ENCODE data around the gene NT5C1A.

NT5C1A gene

GRCh38 chr1:39659110-39659509, 12.8 kb downstream of the NT5C1A start:
- no peak for DNase-seq

GRCh38 chr1:39657923-39658485, 13.9 kb downstream of the NT5C1A start:
- peak; percentile 47 to 88 for DNase-seq

DNA sequence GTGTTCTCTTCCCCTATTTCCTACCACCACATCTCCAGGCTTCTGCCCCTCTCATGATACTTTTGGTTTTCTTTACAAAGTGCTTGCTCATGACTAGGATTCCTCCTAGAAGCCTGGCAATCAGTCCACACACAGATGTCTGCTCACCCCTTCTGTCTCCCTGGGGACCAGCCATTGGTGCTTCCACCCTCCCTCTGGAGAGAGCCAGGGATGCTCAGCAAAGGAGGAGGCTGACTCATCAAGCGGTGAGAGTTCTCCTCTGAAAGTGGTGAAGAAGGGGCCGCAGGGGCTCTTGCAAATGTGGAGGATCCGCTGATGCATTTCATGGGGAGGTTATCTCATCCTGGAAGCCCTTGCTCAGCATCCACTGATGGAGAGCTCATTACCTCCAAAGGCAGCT, 14.5 kb downstream of the NT5C1A start:
- no peak for DNase-seq

GRCh38 chr1:39656391-39656790, 15.5 kb downstream of the NT5C1A start:
- no peak for DNase-seq

GRCh38 chr1:39655578-39656268, 16.2 kb downstream of the NT5C1A start:
- DNase-seq = no peak

GRCh38 chr1:39654291-39654690, 17.6 kb downstream of the NT5C1A start:
- no peak for DNase-seq

DNA sequence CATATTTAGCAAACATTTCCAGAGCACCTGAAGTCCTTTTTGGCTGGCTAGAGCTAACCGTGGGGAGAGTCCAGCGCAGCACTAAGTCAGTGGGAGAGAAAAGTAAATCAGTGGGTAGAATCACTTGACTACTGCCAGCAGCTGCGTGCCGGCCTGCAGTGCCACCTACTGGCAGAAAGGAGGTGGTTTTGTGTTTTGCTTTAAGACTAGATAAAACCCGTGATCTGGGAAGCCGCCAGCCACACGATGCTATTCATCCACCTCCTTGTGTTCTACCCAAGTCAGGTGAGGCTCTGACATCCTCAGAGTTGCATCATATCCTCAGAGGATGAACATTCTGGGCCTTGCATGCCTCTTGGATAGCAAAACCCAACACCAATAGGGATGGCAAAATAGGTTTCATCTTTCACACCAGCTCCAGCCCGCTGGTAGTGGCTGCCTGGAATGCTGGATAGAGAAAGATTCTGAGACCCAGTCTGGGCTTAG, 18.3 kb downstream of the NT5C1A start:
- DNase-seq = peak; percentile 78 to 92

DNA sequence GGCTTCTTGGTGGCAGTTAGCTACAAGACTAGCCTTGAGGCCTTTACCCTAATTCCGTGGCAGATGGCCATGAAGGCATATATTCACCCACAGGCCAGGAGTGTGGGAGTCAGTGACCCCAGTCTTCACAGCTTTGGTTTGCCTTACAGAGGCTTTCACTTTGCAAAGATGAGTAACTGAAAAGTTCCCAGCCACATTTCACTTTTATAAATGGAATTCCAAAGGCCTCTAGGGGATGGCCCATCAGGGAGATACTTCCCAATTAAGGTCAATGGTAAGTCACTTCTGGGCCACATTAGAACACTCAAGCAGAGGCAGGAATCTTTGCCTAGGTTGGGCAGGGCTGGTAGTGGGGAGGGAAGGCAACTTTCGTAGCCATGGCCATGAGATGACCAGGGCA, 19.4 kb downstream of the NT5C1A start:
- DNase-seq = no peak

DNA sequence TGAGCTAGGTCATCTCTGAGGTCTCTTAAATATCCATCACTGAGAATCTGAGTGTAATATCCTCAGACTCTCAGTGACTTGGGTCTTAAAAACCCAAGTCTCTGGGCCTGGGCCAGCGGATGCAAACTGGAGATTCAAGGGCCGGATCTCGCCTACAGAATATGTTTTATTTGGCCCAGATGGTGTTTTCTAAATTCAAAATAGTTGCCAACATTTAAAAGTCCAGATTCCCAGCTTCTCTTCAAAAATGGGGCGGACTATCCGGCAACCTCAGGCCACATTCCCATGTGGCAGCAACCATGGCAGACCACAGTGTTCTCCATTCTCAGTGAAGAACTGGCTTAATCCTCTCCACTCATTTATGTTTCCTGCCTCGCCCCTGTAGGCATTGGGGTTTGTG, 19.8 kb downstream of the NT5C1A start:
- DNase-seq = no peak

DNA sequence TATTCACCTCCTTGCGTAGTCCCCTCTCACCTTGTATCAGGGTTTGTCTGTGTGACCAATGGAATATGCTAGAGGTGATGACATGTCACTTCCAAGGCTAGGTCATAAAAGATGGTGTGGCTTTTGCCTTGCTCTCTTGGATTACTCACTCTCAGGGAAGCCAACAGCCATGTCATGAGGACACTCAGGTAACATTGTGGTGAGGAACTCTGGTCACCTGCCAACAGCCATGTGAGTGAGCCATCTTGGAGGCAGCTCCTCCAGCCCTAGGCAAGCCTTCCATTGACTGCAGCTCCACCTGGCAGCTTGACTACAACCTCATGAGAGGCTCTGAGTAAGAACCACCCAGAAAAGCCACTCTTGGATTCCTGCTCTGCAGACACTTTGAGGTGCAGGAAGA, 21.5 kb downstream of the NT5C1A start:
- no peak for DNase-seq

- DNase-seq = no peak
These were observed 22.2 kb downstream of the NT5C1A start for GRCh38 chr1:39649636-39650185.

- DNase-seq = no peak
These were observed 23.4 kb downstream of the NT5C1A start for GRCh38 chr1:39648496-39648895.

- DNase-seq = no peak
These were observed 24.7 kb downstream of the NT5C1A start for GRCh38 chr1:39647247-39647646.

DNA sequence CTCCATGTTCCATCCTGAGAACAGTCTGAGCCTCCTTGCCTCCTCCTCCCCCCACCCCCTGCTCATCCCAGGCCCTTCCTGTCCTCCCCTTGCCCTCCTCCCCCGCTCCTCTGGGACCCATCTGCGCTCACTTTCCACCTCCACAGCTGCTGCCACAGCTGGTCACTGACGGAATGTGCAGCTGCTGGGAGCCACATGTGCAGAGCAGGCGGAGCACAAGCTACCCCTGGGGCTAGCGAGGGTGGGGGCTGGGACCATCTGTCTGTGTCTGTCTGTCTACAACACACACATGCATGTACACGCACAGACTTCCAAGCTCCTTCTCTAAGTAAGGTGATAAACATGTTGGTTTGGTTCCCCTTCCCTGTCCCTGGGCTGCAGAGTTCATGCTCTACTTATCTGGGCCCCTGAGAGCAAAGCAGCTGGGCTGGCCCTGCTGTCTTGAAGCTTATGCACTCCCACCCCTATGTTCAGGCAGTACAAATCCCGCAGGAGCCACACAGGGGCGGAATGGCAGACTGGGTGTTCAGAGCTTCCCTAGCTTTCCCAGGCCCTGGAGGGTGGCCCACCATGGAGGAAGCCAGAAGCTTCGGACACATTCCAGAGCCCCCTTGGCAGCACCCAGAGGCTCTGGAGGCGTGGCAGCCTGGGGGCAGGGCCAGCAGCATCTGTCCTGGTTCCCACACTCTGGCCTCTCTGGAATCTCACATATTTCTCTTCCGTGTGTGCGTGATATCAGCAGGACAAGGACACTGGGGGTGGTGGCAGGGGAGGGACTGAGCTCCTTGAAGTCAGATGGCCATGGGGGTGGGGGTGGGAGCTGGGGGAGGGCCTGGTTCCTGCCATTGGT, 25.4 kb downstream of the NT5C1A start:
- DNase-seq = no peak

DNA sequence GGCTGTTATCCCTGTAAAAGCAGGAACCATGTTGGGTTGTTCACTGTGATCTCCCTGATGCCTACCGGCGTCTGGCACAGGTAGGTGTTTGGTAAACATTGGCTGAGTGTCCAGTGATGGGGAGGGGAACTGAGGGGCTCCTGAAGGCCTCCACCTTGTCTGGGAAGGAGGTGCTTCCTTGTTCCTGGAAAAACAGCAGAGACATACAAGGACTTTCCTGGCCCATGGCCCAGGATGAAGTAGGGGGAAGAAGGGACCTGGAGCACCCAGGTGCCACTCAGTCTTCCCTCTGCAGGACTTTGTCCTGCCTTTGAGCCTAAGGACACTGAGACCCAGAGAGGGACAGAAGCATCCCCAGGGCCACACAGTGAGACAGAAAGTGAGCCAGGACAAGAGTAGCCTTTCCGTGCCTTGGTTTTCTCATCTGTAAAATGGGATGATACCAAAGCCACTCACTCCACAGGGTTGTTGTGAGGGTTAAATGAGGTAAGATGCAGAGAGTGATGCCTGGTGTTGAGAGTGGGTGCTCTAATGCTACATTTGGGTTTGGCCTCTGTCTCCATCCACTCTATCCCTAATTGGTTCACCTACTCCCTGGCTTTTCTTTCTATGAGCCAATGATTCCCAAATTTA, 26.4 kb downstream of the NT5C1A start:
- DNase-seq = no peak

- DNase-seq = no peak
These were observed 28.2 kb downstream of the NT5C1A start for GRCh38 chr1:39643705-39644104.

DNA sequence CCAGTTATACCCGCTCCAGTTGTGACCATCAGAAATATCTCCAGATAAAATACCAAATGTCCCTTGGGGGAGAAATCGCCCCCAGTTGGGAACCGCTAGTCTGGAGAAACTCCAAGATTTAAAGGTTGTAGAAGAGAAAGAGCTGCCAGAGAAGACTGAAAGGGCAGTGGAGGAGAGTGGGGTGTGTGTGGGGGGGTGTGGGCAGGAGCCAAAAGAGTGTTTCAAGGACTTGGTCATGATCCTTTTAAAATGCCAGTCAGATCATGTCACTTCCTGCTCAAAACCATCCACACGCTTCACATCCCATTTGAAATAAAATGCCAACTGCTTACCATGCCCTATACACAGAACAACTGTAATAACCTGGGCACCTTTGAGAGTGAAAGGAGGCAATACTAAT, 29.1 kb downstream of the NT5C1A start:
- no peak for DNase-seq

DNA sequence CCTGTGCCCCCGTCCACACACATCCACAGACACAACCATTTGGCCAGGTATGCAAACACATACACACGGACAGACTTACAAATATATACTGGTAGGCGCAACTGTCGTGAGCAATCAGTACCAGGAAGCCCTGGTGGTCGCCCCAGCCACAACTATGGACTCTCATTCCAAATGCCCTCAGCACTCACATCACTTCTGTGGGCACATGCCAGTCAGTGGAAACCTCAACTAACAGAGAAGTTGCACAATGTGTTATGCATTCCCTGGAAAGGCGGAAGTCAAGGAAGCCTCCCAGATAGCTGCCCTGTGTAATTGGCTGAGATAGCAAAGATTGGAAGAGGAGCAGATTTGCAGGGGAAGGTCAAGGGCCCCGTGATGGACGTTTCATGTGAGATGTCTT, 31.0 kb downstream of the NT5C1A start:
- no peak for DNase-seq

DNA sequence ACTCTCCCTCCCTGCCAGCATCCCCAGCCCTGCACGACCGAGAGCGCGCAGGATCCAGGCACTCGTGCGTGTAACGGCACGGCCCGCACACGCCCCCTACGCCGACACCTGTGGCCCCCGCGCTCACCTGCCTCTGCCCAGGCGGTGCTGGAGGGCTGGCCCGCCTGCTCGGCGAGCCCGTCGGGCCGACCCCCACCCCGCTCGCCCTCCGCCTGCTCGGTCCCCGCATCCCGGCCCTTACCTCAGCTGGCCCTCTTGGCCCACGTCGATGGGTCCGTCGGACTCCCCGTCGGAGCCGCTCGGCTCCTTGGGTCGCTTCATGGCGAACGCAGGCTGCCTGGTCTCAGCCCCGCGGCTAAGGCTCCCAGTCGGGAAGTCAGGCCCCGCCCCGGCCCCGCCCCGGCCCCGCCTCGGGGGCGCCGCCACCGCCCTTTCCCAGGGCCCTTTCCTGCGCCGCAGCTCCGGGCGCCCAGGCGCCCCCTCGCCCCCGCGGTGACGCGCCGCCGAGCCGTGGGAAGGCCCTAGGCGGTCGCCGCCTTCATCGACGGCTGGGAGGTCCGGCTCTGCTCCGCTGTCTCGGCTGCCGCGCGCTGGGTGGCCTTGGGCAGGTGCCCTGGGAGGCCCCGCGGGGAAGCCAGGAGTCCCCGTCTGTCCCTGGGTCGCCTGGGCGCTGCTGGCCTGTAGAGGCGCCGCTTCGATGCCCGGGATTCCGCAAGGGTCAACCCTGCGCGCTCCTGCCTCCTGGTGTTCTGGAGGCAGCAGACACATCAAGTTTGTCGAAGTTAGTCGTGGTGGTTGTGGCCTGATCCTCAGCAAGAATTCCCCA, 32.4 kb downstream of the NT5C1A start, which contains the start of gene HEYL:
Gene HEYL, minus strand, starts transcription at position 339 of the 826 bp plus-strand sequence. Its CDS starts 18 bp downstream, at position 321.
- peak; percentile 23 to 86 for DNase-seq

DNA sequence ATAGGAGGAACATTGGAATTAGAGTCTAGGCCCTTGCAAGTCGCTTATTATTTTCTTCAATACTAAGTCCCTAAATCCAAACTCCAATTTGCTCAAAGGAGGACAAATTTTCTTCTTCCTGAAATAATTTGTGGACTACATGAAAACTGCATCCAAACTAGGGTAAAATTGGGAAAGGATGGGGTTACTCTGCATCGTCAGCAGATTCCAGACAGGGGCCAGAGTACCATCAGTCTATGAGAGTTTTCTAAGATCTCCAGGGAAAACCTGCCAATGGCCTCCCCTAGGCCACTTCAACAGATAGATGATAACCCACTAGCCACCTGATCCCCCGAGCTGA, 33.0 kb downstream of the NT5C1A start:
- no peak for DNase-seq

- no peak for DNase-seq
These were observed 34.5 kb downstream of the NT5C1A start for GRCh38 chr1:39637361-39637760.

- DNase-seq = no peak
These were observed 36.1 kb downstream of the NT5C1A start for GRCh38 chr1:39635871-39636210.
